ENCODE data around the gene LRIG1.

DNA sequence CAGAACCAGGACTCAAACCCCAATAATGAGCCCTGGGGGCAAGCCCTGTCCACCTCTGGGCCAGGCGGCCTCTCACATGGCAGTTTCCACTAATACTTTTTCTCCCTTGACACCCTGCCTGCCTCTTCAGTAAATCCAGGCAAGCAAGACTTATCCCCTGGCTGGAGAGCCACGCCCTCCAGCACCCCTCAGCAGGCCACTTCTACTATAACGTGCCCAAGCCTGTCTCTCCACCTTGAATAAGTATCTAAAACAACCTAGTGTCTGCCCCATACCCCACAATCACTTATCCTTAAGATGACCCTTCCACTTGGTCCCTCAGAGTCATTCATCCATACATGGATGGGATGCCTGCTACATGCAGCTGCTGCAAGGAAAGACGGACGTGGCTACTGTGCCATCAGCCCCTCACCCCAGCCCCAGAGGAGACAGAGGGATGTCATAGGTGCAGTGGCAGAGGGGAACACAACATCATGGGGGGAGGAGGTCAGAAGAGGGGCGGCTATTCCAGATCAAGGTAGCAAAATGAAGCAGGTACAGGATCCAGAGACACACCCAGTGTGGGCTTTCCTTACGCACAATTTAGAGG lies 63.4 kb downstream of the LRIG1 start:
- TF ChIP-seq CTCF (IDR thresholded peaks at IDR 0.05) (no peak), POLR2A (IDR thresholded peaks at IDR 0.05) (no peak), EP300 (IDR thresholded peaks at IDR 0.05) (no peak)

Data from tibial nerve (tissue), 4 donors.